HEK293T (cell line): ENCODE data around the gene GYPB.
"Not testable (repeated sequence)": the region's sequence is repeated elsewhere in the genome, so short reads cannot be mapped to it uniquely, and the experiment has no call there.

ENCODE experiments used
- BHLHE40 ChIP-seq: fragments of 450-650 bp; IDR thresholded peaks from 2 replicates; pipeline ENCODE4 v1.6.1; 2016; ENCODE audit warnings: mild to moderate bottlenecking, moderate library complexity, borderline replicate concordance
- CTBP1 ChIP-seq: fragments of 450-650 bp; IDR thresholded peaks from 2 replicates; pipeline ENCODE4 v1.6.1; 2016; ENCODE audit warnings: borderline replicate concordance
- ELF4 ChIP-seq: fragments of 450-650 bp; IDR thresholded peaks from 2 replicates; pipeline ENCODE4 v1.6.1; 2017; ENCODE audit warnings: antibody characterized with exemption
- FOXA1 ChIP-seq: fragments of 450-650 bp; IDR thresholded peaks from 2 replicates; pipeline ENCODE4 v1.6.1; 2016; ENCODE audit warnings: mild to moderate bottlenecking
- FOXK2 ChIP-seq: fragments of 450-650 bp; IDR thresholded peaks from 2 replicates; pipeline ENCODE4 v1.6.1; 2016; ENCODE audit warnings: mild to moderate bottlenecking
- FOXM1 ChIP-seq: fragments of 450-650 bp; IDR thresholded peaks from 2 replicates; pipeline ENCODE4 v1.6.1; 2017; ENCODE audit warnings: mild to moderate bottlenecking, borderline replicate concordance
- HDGF ChIP-seq: fragments of 450-650 bp; IDR thresholded peaks from 2 replicates; pipeline ENCODE4 v1.6.1; 2017; ENCODE audit warnings: antibody characterized with exemption, borderline replicate concordance
- L3MBTL2 ChIP-seq: fragments of 450-650 bp; conservative IDR thresholded peaks from 2 replicates; pipeline ENCODE4 v1.6.1; 2016; ENCODE audit warnings: mild to moderate bottlenecking
- NFRKB ChIP-seq: fragments of 450-650 bp; IDR thresholded peaks from 2 replicates; pipeline ENCODE4 v1.6.1; 2016; ENCODE audit warnings: mild to moderate bottlenecking, moderate library complexity
- PKNOX1 ChIP-seq: fragments of 450-650 bp; IDR thresholded peaks from 2 replicates; pipeline ENCODE4 v1.6.1; 2016
- SP1 ChIP-seq: fragments of 450-650 bp; IDR thresholded peaks from 2 replicates; pipeline ENCODE4 v1.6.1; 2017
- SUZ12 ChIP-seq: fragments of 450-650 bp; IDR thresholded peaks from 2 replicates; pipeline ENCODE4 v1.6.1; 2016; ENCODE audit warnings: mild to moderate bottlenecking
- TARDBP ChIP-seq: fragments of 450-650 bp; IDR thresholded peaks from 2 replicates; pipeline ENCODE4 v1.6.1; 2016
- ZNF384 ChIP-seq: fragments of 450-650 bp; IDR thresholded peaks from 2 replicates; pipeline ENCODE4 v1.6.1; 2016

- TF ChIP-seq SUZ12, L3MBTL2, ELF4, FOXA1, SP1, HDGF, TARDBP, NFRKB, FOXK2, ZNF384, BHLHE40, CTBP1, PKNOX1, FOXM1: not testable (repeated sequence)
These were observed 12.2 kb upstream of the GYPB start for GRCh38 chr4:144031369-144031768.
